Measurements from ENCODE around the gene ARL13A.

Gene ARL13A

DNA sequence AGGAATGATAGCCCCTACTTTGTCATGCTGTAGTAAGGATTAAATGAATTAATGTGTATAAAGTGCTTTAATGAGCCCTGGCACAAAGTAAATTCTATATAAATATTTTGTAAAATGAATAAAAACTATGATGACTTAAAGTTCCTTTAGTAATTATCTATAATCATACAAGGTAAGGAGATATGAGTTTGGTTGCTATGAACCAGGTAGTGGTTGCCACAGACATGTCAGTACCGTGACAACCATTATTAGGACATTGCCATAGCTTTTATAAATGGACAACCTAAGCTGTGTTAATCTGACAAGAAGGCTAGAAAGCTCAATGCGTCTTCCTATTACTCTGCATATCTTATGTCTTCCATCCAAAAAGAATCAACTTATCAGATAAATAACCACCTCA, at the start of gene ARL13A:
Gene ARL13A, plus strand, starts transcription at position 301 of the 400 bp plus-strand sequence. CDS start 3,982 bp downstream, outside the sequence.
- TF ChIP-seq CTCF (IDR thresholded peaks at IDR 0.05; ENCODE audit: extremely low read depth, insufficient read depth, missing control alignments): no peak
- in situ Hi-C loops (cut with MboI; ENCODE audit: low pct_unique_long_range_greater_than_20kb, low sequenced_read_pairs, unreplicated experiment): no loop called here
- no peak for DNase-seq (ENCODE audit: low spot score)

DNA sequence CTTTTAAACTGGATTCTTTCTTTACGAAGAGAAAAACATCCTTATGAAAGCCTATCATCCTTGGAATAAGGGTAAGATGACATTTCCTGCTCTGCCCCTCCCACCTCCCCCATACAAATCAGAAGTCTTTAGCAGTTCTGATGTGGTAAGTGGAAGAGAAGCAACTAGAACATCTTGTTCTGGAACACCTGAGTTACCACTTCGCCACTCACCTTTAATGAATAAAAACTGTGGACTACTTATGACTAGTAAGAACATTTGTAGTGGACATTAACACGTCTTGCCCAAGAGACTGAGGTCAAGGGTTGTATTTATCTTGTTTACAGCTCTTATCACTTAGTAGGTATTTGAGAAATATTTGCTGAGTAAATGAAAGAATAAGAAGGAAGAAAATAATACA, 45.1 kb upstream of the ARL13A start:
- DNase-seq (ENCODE audit: low spot score): no peak
- in situ Hi-C loops (cut with MboI; ENCODE audit: low pct_unique_long_range_greater_than_20kb, low sequenced_read_pairs, unreplicated experiment): no loop called here
- no peak for TF ChIP-seq CTCF (IDR thresholded peaks at IDR 0.05; ENCODE audit: extremely low read depth, insufficient read depth, missing control alignments)

DNA sequence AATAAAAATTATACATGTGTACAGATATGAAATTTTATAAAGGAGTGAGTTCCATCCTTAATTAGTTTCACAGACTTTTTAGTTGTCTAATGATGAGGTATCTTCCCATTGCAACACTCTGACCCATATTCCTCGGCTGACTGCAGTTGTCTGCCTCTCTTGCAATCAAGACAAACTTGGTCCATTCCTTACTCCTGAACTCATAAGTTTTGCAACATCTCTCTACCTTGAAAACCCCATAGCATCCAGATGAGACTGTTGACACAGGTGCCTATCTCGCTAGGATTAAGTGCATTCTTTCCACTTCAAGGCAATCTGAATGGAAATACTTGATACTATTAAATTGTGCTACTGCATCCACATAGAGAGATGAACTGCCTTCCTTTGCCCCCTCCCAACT, 43.1 kb upstream of the ARL13A start:
- TF ChIP-seq CTCF (IDR thresholded peaks at IDR 0.05; ENCODE audit: extremely low read depth, insufficient read depth, missing control alignments): no peak
- in situ Hi-C loops (cut with MboI; ENCODE audit: low pct_unique_long_range_greater_than_20kb, low sequenced_read_pairs, unreplicated experiment): no loop called here
- no peak for DNase-seq (ENCODE audit: low spot score)

GRCh38 chrX:100928660-100929613, 40.6 kb upstream of the ARL13A start, which contains the start of gene XKRX:
TSS of gene XKRX (minus strand) at chrX:100928917. CDS start at chrX:100928304, 613 bp downstream.
- in situ Hi-C loops (cut with MboI; ENCODE audit: low pct_unique_long_range_greater_than_20kb, low sequenced_read_pairs, unreplicated experiment): no loop called here
- TF ChIP-seq CTCF (IDR thresholded peaks at IDR 0.05; ENCODE audit: extremely low read depth, insufficient read depth, missing control alignments): no peak
- peak; percentile 28 for DNase-seq (ENCODE audit: low spot score)

DNA sequence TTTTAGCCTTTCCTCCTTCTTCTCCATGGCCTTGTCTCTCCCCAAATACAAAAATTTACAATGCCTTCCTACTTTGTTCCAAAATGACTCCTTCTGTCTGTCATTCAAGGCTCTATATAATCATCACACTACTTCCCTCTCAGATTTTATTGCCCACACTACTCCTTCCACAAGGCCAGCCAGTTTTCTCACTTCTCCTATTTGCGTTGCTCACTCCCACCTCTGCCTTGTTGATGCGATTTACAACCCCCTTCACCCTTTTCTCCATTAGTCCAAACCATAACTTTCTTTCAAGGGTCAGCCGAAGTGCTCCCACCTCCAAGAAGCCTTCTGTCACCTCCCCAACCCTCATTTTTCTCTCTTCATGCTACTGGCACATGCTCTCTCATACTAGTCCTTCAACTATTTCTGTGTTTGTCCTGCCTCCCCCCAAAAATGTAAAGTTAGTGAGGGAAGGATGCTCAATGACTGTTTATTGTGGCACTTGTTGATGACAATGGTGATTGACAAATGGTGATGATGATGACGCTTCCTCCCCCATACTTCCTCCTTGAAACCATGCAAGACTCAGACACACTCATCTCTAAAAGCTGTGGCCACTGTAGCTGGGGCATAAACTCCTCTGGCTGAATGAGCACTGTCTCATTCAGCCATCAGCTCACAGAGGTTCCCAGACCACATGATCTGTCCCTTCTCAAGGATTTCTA, 38.1 kb upstream of the ARL13A start:
- DNase-seq (ENCODE audit: low spot score): peak; percentile 40
- no peak for TF ChIP-seq CTCF (IDR thresholded peaks at IDR 0.05; ENCODE audit: extremely low read depth, insufficient read depth, missing control alignments)
- in situ Hi-C loops (cut with MboI; ENCODE audit: low pct_unique_long_range_greater_than_20kb, low sequenced_read_pairs, unreplicated experiment): no loop called here

DNA sequence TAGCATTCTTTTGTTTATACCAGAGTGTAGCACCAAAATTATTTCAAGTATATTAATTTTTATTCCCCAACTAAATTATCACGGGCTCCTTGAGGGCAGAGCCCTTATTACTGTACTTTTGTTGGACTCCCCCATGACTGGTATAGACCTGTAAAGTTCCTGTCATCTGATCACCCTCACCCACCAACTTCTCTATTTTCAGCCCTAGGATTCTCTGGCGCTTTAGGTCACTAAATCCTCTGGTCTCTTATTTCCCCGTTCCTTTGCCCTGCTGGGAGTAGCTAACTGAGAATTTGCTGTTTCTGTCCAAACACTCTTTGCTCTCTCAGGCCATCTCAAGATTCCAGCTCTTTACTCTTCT, 37.6 kb upstream of the ARL13A start:
- no peak for TF ChIP-seq CTCF (IDR thresholded peaks at IDR 0.05; ENCODE audit: extremely low read depth, insufficient read depth, missing control alignments)
- DNase-seq (ENCODE audit: low spot score): no peak
- in situ Hi-C loops (cut with MboI; ENCODE audit: low pct_unique_long_range_greater_than_20kb, low sequenced_read_pairs, unreplicated experiment): no loop called here

All from GM13977 (cell line).